ENCODE data around the gene ARHGAP32.
A peak's percentile ranks its signal among the peaks of the same experiment; 100 is the strongest.

Gene ARHGAP32

DNA sequence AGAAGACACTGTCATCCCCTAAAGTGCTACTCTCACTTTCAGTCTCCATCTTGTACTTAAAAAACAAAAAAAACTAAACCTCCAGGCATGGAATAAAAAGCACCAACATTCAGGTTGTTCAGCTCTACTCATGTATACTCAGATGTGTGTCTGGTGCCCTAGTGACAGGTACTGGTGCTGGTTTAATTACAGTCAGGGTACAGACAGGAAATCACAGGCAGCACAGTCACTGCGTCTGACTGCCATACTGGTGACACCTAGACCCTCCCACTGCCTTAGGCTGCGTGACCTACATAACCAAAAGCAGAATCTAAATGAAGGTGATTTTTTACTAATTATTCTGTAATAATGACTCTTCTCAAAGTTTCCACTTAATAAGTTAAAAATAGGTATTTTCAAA lies at the start of gene ARHGAP32:
Gene ARHGAP32 (minus strand): TSS at position 176 of the 400 bp plus-strand sequence. CDS start 127 bp downstream, at position 49.
- peak in 1 of 2 donors; percentile 69 for ATAC-seq

GRCh38 chr11:129239207-129239606 lies 47.1 kb upstream of the ARHGAP32 start:
- ATAC-seq, result no peak

DNA sequence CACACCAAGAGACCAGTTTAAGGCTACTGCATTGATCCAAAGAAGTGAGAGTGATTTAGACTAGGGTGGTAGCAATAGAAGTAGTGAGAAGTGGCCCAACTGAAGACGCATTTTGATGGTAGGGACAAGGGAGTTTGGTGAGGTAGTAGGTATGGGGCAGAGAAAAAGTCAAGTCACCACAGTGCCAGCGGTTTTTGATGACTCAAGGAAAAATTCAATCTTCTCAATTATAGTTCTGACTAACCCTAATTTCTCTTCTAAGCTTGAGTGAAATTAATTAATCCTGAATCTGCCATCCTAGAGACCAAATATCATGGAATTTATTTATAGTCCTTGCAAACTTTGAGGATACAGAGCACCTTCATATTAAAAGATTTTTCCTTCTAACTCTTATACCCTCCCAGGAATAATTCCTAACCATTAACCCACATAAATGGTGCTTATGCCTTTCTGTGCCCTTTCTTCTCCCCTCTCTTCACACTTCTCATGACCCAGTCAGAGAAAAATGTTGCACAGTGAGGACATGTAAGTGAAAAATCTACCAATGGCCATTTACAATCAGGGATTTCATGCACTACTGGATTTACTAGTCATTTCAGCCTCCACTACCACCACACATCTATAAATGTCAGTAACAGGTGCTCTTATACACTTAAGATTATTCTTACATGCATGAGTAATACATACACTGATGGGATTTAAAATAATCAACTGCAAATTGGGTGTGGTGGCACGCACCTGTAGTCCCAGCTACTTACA lies 45.9 kb upstream of the ARHGAP32 start:
- ATAC-seq, result peak in 1 of 2 donors; percentile 13

DNA sequence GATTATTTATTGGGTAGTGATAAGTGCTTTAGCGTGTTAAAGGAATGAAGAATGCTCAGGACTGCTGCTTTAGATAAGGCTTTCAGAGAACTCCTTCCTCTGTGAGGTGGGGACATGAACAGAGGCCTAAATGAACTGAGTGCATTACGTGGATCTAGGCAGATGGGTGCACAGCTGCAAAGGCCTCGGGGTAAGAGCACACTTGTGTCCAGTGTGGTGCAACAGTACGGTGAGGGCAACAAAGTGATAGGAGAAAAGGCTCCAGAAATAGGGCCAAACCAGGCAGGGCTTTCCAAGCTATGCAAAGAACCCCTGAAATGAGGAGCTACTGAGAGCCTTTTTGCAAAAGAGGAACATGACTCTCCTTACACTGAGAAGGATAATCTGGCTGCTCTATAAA lies 45.3 kb upstream of the ARHGAP32 start:
- no peak for ATAC-seq

GRCh38 chr11:129236850-129237249 lies 44.7 kb upstream of the ARHGAP32 start:
- ATAC-seq, result no peak

DNA sequence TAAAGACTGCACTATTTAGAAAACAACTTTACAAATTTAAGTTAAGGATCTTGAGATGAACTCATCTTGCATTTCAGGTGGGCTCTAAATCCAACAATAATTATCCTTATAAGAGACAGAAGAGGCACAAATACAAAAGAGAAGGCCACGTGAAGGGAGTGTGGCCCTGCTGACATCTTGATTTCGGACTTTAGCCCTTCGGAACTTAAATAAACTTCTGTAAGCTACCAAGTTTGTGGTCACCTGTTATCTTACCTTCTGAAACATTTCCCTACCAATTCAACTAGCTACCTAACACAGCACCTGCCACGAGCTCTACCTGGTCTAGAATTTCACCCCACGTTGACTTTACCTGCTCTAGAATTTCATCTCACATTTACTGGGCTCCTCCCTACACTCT lies 42.9 kb upstream of the ARHGAP32 start:
- ATAC-seq, result no peak

DNA sequence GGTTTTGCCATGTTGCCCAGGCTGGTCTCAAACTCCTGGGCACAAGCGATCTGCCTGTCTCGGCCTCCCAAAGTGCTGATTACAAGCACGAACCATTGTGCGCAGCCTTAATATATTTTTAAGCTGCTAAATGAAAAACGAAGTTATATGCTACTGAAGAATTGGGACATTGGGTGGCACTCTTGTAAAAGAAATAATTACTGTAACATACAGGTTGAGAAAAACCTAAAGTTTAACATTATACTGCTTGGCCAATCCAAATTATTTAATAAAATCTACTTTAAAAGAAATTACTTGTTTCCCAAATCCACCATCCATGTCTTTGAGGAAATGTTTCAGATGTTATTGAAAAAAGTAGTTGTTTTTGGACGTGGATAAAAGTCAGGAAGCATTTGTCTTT lies 37.9 kb upstream of the ARHGAP32 start:
- ATAC-seq, result no peak

GRCh38 chr11:129226207-129226798 lies 34.2 kb upstream of the ARHGAP32 start:
- ATAC-seq, result no peak

- no peak for ATAC-seq
Observed at GRCh38 chr11:129225190-129225589, 33.1 kb upstream of the ARHGAP32 start.

DNA sequence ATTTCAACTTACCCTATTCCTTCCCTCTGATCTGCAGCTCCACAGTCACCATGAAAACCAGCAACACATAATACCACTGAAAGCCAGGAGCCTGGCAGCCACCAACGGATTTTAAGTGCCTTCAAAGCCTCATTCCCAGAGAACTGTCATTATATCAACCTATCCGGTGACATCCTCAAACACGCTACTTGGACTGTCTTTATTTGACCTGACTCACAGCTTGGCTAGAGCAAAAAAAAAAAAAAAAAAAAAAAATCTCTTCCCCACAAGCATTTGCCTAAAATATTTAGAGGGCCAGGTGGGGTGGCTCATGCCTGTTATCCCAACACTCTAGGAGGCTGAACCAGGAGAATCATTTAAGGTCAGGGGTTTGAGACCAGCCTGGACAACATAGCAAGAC lies 32.4 kb upstream of the ARHGAP32 start:
- no peak for ATAC-seq

DNA sequence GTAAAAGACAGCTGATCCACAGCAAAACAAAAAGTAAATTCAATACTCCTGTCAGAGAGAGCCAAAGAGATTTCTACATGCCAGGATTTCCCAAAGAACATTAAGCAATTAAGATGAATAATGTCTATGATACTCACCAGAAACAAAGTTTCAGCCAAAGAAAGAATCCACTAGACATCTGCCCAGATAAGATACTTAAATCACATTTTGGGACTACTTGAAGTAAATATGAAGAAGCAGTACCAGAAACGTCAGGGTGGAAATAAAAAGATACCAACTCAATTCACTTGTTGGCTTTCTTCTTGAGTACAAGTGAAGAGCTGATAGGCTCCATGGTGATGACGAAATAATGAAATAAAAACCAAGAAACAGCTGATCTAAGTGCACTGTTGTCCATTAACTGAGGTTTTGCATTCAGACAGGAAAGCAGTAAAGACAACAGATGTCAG lies 31.6 kb upstream of the ARHGAP32 start:
- no peak for ATAC-seq

DNA sequence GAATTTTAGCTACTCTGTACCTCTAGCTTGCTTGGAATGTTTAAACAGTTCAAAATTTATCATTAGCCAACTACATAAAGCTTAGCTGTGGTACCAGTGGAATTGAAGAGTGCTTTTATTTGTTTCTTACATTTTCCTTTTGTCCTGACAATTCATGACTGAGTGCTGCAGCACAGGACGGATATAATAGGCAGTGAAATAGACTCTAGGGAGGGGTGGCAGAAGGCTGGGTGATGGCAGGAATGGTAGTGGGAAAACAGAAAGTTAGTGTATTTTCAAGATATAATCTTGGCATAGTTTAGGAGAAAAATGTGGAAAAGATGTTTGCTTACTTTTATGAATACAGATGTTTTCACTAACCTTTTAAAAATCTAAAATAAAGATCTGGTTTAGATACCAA lies 31.1 kb upstream of the ARHGAP32 start:
- no peak for ATAC-seq

GRCh38 chr11:129222158-129222557 lies 30.0 kb upstream of the ARHGAP32 start:
- ATAC-seq, result no peak

GRCh38 chr11:129215506-129216245 lies 23.6 kb upstream of the ARHGAP32 start:
- ATAC-seq, result no peak

- ATAC-seq, result no peak
Observed at GRCh38 chr11:129214710-129215295, 22.7 kb upstream of the ARHGAP32 start.

- no peak for ATAC-seq
Observed at GRCh38 chr11:129213261-129213660, 21.1 kb upstream of the ARHGAP32 start.

- ATAC-seq, result no peak
Observed at GRCh38 chr11:129211397-129211796, 19.3 kb upstream of the ARHGAP32 start.

DNA sequence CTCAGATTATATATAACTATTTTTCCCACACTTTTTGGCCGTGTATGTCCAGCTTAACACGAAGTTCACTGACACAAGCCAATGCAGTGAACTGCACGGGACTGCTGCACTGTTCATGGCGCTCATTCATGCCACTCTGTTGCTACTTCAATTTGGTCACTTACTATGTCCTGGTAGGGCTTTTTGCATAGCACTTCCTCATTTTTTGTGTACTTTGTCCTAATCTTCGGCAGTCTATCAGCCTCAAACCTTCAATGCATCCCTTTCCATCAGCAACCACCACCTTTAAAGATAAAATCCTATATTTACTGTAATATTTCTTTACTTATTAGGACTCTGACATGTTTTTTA lies 18.7 kb upstream of the ARHGAP32 start:
- ATAC-seq, result no peak

GRCh38 chr11:129209891-129210830 lies 18.0 kb upstream of the ARHGAP32 start:
- no peak for ATAC-seq

- no peak for ATAC-seq
Observed at GRCh38 chr11:129208863-129209262, 16.7 kb upstream of the ARHGAP32 start.

DNA sequence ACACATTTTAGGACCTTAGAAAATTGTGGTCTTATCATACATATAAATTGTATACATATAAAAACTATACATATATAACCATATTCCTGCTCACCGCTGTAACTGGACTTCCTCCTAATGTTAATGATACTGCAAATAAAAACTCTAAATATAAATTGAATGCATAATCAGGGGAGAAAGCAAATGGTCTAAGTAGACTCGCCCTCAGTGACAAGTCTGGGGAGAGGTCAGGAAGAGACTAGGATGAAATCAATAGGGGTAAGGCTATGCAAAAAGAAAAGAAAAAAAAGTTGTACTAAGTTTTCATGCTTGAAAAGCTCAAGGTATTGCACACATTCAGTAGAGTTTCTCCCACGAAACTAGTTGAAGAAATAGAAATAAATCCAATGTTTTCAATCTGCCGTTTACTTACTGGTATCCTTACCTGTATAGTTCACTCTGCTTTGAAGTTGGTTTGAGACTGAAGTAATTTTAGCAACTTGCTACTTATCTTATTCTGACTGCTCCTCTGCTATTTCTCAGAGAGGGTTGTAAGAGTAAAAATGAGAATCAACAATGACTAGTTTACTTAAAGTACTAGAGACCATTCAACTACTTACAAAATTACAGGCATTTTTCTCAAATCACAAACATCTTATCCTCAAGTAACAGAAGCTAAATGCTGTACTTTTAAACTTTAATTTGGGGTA lies 12.2 kb upstream of the ARHGAP32 start:
- no peak for ATAC-seq

GRCh38 chr11:129202646-129203045 lies 10.5 kb upstream of the ARHGAP32 start:
- ATAC-seq, result no peak
